Endothelial cell of umbilical vein (primary cell): ENCODE data around the gene CYP39A1.

Experiments
- EZH2 ChIP-seq: IDR thresholded peaks from 2 replicates; pipeline ENCODE4 v1.6.1; 2012; ENCODE audit warnings: borderline replicate concordance, low read depth, mild to moderate bottlenecking, moderate library complexity, low read length, inconsistent platforms; ENCODE audit not compliant: severe bottlenecking
- JUN ChIP-seq: IDR thresholded peaks from 2 replicates; pipeline ENCODE4 v1.6.1; 2011; ENCODE audit warnings: borderline replicate concordance, low read depth; ENCODE audit not compliant: insufficient read length, insufficient read depth
- POLR2A ChIP-seq: IDR thresholded peaks from 2 replicates; pipeline ENCODE4 v1.6.1; 2012; ENCODE audit warnings: low read depth, mild to moderate bottlenecking, control low read depth, low read length
- POLR2AphosphoS5 ChIP-seq: IDR thresholded peaks from 2 replicates; pipeline ENCODE4 v1.6.1; 2012; ENCODE audit warnings: low read depth, mild to moderate bottlenecking, control low read depth, low read length, moderate library complexity; ENCODE audit not compliant: insufficient read depth
- TF ChIP-seq, protein P1 (sequence below), 2 donors: IDR thresholded peaks; 1 replicate in 1 of 2; 2 replicates in 1 of 2; pipeline ENCODE4 v1.5.1; 2011; ENCODE audit warnings: low read length in 2 of 2, mild to moderate bottlenecking in 2 of 2, moderate library complexity in 2 of 2, control low read depth in 1 of 2, inconsistent platforms in 1 of 2, low read depth in 1 of 2; ENCODE audit not compliant: insufficient read depth in 1 of 2; ENCODE audit errors: extremely low read depth in 1 of 2
- TF ChIP-seq, protein P2 (sequence below): IDR thresholded peaks from 2 replicates; pipeline ENCODE4 v1.6.1; 2011; ENCODE audit not compliant: insufficient read depth, insufficient read length

DNA sequence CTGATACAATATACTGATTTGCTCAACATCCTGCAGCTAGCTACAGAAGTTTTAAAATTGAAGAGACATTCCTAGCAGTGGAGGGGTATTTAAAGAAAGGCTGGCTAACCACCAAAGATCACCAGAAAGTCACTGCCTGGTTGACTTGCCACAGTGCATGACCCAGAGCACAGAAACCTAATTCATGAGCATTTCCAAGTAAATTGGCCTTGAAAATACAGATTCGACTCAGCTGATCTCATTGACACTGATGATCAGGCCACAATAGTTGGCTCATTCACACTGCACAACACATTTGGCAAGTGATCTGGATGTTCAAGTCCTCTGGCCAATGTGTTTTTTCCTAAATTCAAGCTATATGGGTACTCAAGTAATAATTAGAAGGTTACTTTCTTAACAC lies 21.8 kb upstream of the CYP39A1 start:
- no peak for TF ChIP-seq POLR2AphosphoS5
- TF ChIP-seq POLR2A: no peak
- TF ChIP-seq, protein P1, sequence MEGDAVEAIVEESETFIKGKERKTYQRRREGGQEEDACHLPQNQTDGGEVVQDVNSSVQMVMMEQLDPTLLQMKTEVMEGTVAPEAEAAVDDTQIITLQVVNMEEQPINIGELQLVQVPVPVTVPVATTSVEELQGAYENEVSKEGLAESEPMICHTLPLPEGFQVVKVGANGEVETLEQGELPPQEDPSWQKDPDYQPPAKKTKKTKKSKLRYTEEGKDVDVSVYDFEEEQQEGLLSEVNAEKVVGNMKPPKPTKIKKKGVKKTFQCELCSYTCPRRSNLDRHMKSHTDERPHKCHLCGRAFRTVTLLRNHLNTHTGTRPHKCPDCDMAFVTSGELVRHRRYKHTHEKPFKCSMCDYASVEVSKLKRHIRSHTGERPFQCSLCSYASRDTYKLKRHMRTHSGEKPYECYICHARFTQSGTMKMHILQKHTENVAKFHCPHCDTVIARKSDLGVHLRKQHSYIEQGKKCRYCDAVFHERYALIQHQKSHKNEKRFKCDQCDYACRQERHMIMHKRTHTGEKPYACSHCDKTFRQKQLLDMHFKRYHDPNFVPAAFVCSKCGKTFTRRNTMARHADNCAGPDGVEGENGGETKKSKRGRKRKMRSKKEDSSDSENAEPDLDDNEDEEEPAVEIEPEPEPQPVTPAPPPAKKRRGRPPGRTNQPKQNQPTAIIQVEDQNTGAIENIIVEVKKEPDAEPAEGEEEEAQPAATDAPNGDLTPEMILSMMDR (IDR thresholded peaks at IDR 0.05; ENCODE audit: extremely low read depth in 1 of 2, insufficient read depth in 1 of 2, low read depth in 1 of 2, low read length in 2 of 2): no peak
- no peak for TF ChIP-seq JUN
- TF ChIP-seq EZH2: no peak
- TF ChIP-seq, protein P2, sequence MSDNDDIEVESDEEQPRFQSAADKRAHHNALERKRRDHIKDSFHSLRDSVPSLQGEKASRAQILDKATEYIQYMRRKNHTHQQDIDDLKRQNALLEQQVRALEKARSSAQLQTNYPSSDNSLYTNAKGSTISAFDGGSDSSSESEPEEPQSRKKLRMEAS: no peak
